Left lung (tissue), 14 donors: Measurements from ENCODE around the gene LENG1. TPM values are rescaled to one million over a fixed set of nuclear protein-coding genes. Genes with fewer than 3 reads are reported as not detected.
"Not testable (repeated sequence)": the region's sequence is repeated elsewhere in the genome, so short reads cannot be mapped to it uniquely, and the experiment has no call there.

ENCODE experiments used
- ATAC-seq: fragments of 200-7000 bp; cut with Tn5 transposase; one replicate; pipeline ENCODE4 v1.9.1; 2020; ENCODE audit warnings: moderate library complexity
- DNase-seq, 4 donors: peaks; one replicate each; pipeline ENCODE4 v3.0.0-alpha.2; 2013 to 2020
- H3K27ac ChIP-seq, 2 donors: fragments of 200-600 bp; sonication (generic) in 1 of 2; one replicate each; pipeline versions ENCODE4 v1.5.0 to v1.8.0; 2020 to 2021
- H3K27me3 ChIP-seq, 2 donors: fragments of 200-600 bp; sonication (generic) in 1 of 2; one replicate each; pipeline versions ENCODE4 v1.5.0 to v1.8.0; 2020 to 2021
- H3K36me3 ChIP-seq, 2 donors: fragments of 200-600 bp; sonication (generic) in 1 of 2; one replicate each; pipeline versions ENCODE4 v1.5.0 to v1.8.0; 2020 to 2021
- H3K4me1 ChIP-seq, 2 donors: fragments of 200-600 bp; one replicate each; pipeline ENCODE4 v1.8.0; 2021
- H3K4me3 ChIP-seq, 2 donors: fragments of 200-600 bp; sonication (generic) in 1 of 2; one replicate each; pipeline versions ENCODE4 v1.5.0 to v1.8.0; 2020 to 2021; ENCODE audit warnings: mild to moderate bottlenecking in 1 of 2
- H3K9me3 ChIP-seq, 2 donors: fragments of 200-600 bp; sonication (generic) in 1 of 2; one replicate each; pipeline versions ENCODE4 v1.5.0 to v1.8.0; 2020 to 2021
- CTCF ChIP-seq, 2 donors: fragments of 200-600 bp; sonication (generic) in 1 of 2; IDR thresholded peaks; one replicate each; pipeline versions ENCODE4 v1.5.0 to v1.8.0; 2021; ENCODE audit warnings: antibody characterized with exemption in 2 of 2
- intact Hi-C, 2 donors: fragments of 100-400 bp; cut with DNase I; formaldehyde crosslinking; loops; one replicate each; pipeline versions ENCODE4 v1.11.2 to v1.14.2; 2022
- long read RNA-seq, 12 donors: library from polyadenylated mRNA in 2 of 12; unstranded in 2 of 12; transcript quantifications; one replicate each; pipeline ENCODE4 v2.0.0 and lab custom pipeline, GENCODE V29; 2019 to 2026
- polyA plus RNA-seq, 6 donors: library from polyadenylated mRNA; unstranded; fragments of 120-200 nt; gene quantifications; one replicate each; pipeline ENCODE4 v1.2.1, GENCODE V29; 2013; ENCODE audit not compliant: insufficient read length in 6 of 6
- total RNA-seq, 2 donors: library from RNA; stranded (reverse); fragmentation: NEBNext Ultra II Directional; extraction: Animal tissue kit (Norgen Biotek cat#: 25700); gene quantifications; one replicate each; pipeline ENCODE4 v1.2.1, GENCODE V29; 2021
- donor health status: DM: no; HTN: yes; CAD: no.
- donor health status: DM: no; HTN: no; CAD: no.

The LENG1 gene
- total RNA-seq (1 to 10 TPM; 5.4 to 6.5 TPM), polyA plus RNA-seq (10 to 100 TPM in 1 of 6 donors, 1 to 10 TPM in 5; 6.6 to 10.9 (median 8.2) TPM)
- long read RNA-seq, donor 1, transcript LENG1-201 (4 exons, 1,542 nt) = major isoform, 11 of 11 reads
- long read RNA-seq, donor 1, partial matches to known transcripts = 0 of 11 reads
- long read RNA-seq, donor 1, other reads (novel, unspliced or antisense) = 0 of 11 reads
- long read RNA-seq, donor 2, transcript LENG1-201 (4 exons, 1,542 nt) = major isoform, 7 of 7 reads
- long read RNA-seq, donor 2, partial matches to known transcripts = 0 of 7 reads
- long read RNA-seq, donor 2, other reads (novel, unspliced or antisense) = 0 of 7 reads
- long read RNA-seq, donor 3, transcript LENG1-201 (4 exons, 1,542 nt) = major isoform, 9 of 9 reads
- long read RNA-seq, donor 3, partial matches to known transcripts = 0 of 9 reads
- long read RNA-seq, donor 3, other reads (novel, unspliced or antisense) = 0 of 9 reads
- long read RNA-seq, donor 4, transcript LENG1-201 (4 exons, 1,542 nt) = major isoform, 12 of 15 reads
- long read RNA-seq, donor 4, partial matches to known transcripts = 3 of 15 reads
- long read RNA-seq, donor 4, other reads (novel, unspliced or antisense) = 0 of 15 reads
- long read RNA-seq, donor 5, transcript LENG1-201 (4 exons, 1,542 nt) = major isoform, 5 of 5 reads
- long read RNA-seq, donor 5, partial matches to known transcripts = 0 of 5 reads
- long read RNA-seq, donor 5, other reads (novel, unspliced or antisense) = 0 of 5 reads
- long read RNA-seq, donor 6, transcript LENG1-201 (4 exons, 1,542 nt) = major isoform, 7 of 7 reads
- long read RNA-seq, donor 6, partial matches to known transcripts = 0 of 7 reads
- long read RNA-seq, donor 6, other reads (novel, unspliced or antisense) = 0 of 7 reads
- long read RNA-seq, donor 7, partial matches to known transcripts = 0 of 1 reads
- long read RNA-seq, donor 7, other reads (novel, unspliced or antisense) = 0 of 1 reads
- long read RNA-seq, donor 8, partial matches to known transcripts = 0 of 2 reads
- long read RNA-seq, donor 8, other reads (novel, unspliced or antisense) = 0 of 2 reads
- long read RNA-seq, donor 9 = 0 reads
- long read RNA-seq, donor 10, transcript LENG1-201 (4 exons, 1,542 nt) = major isoform, 22 of 24 reads
- long read RNA-seq, donor 10, partial matches to known transcripts = 2 of 24 reads
- long read RNA-seq, donor 10, other reads (novel, unspliced or antisense) = 0 of 24 reads
- long read RNA-seq, donor 11 = 0 reads
- long read RNA-seq, donor 12, transcript LENG1-201 (4 exons, 1,542 nt) = major isoform, 5 of 5 reads
- long read RNA-seq, donor 12, partial matches to known transcripts = 0 of 5 reads
- long read RNA-seq, donor 12, other reads (novel, unspliced or antisense) = 0 of 5 reads

DNA sequence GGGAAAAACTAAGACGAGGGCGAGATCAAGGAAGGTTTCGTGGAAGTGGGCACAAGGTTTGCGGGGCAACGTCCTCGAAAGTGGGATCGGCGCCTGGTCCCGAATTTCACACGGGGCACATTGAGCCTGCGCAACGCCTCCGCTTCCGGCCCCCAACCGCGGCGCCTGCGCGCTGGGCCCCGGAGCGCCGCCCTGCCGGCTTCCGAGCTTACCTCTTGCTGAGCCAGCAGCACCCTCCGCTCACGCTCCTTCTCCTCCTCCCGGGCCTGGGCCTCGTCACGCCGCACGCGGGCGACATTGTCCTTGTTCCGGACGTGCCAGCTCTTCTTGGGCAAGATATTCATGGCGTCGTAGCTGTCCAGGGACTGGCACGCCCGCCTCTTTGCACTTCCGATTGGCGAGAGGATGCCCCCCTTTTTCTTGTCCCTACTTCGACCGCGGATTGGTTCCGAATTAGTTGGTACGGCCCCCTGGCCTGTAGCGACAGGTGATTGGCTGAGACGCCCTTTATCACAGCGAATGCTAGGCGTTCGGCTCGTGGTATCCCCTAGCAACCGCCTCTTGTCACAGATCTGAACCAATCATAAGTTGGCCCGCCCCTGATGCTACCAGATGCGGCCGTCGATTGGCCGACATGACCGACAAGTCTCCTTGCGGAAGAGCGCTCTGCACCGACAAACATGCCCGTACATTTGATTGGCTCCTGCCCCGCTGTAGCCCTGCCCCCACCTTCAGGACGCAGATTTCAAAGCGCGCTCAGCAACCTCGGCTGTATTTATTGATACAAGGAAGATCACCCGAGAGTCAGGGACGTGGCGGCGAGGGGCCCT, at the start of gene LENG1:
LENG1 (minus strand) TSS at position 370 of the 830 bp plus-strand sequence; CDS start at position 344, 26 bp downstream.
- intact Hi-C loops = no loop called here
- H3K4me3 ChIP-seq = peak within 1 kb of the TSS; percentile 61 to 70
- H3K27ac ChIP-seq = peak within 1 kb of the TSS; percentile 93 to 94
- H3K27me3 ChIP-seq = peaks cover 0 to 5% of the 10 kb centered on the region in 2 donors
- peak; percentile 86 for ATAC-seq
- peak; percentile 95 to 100 (median 100) for DNase-seq
- H3K36me3 ChIP-seq = peaks cover 0 to 37% of the 10 kb centered on the region in 2 donors
- no peaks in the 10 kb centered on the region for H3K9me3 ChIP-seq
- peak; percentile 13 to 22 for TF ChIP-seq CTCF (IDR thresholded peaks at IDR 0.05)
- H3K4me1 ChIP-seq = peaks cover 31 to 65% of the 10 kb centered on the region in 2 donors

DNA sequence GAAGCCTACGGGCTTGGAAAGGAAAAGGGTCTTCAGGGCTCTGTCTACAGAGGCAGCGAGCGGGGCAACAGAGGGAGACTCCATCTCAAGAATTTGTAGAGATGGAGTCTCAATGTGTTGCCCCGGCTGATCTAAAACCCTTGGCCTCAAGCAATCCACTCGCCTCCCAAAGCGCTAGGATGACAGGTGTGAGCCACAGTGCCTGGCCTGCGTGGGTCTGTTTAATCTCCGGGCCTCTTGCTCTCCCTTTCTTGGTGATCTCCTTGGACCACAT, 49.2 kb upstream of the LENG1 start:
- Histone ChIP-seq H3K27me3 (no peaks in the 10 kb centered on the region), H3K36me3 (peaks cover 3 to 51% of the 10 kb centered on the region in 2 donors), H3K9me3 (no peaks in the 10 kb centered on the region), H3K4me3 (peak overlapping the region in 1 of 2 donors; percentile 1), H3K27ac (peak overlapping the region; percentile 90 to 97), H3K4me1 (peaks cover 71 to 94% of the 10 kb centered on the region in 2 donors)
- no peak for TF ChIP-seq CTCF (IDR thresholded peaks at IDR 0.05)
- ATAC-seq (no peak), DNase-seq (no peak)
- intact Hi-C loops = no loop called here

GRCh38 chr19:54207983-54208783, 48.7 kb upstream of the LENG1 start:
- Histone ChIP-seq H3K27me3 (no peaks in the 10 kb centered on the region), H3K36me3 (peaks cover 3 to 56% of the 10 kb centered on the region in 2 donors), H3K9me3 (no peaks in the 10 kb centered on the region), H3K27ac (peak overlapping the region; percentile 90 to 97), H3K4me1 (peaks cover 76 to 97% of the 10 kb centered on the region in 2 donors), H3K4me3 (peak overlapping the region in 1 of 2 donors; percentile 90)
- no peak for TF ChIP-seq CTCF (IDR thresholded peaks at IDR 0.05)
- DNase-seq (peak; percentile 61 to 92 (median 85)), ATAC-seq (peak; percentile 58)
- intact Hi-C loops = no loop called here

GRCh38 chr19:54207676-54207982, 48.1 kb upstream of the LENG1 start:
- Histone ChIP-seq H3K4me3 (peak overlapping the region in 1 of 2 donors; percentile 90), H3K9me3 (no peaks in the 10 kb centered on the region), H3K4me1 (peaks cover 82 to 98% of the 10 kb centered on the region in 2 donors), H3K36me3 (peaks cover 3 to 62% of the 10 kb centered on the region in 2 donors), H3K27ac (peak overlapping the region; percentile 90 to 97), H3K27me3 (no peaks in the 10 kb centered on the region)
- ATAC-seq (no peak), DNase-seq (peak in 1 of 4 donors; percentile 85)
- TF ChIP-seq CTCF (IDR thresholded peaks at IDR 0.05) = no peak
- intact Hi-C loops = no loop called here

DNA sequence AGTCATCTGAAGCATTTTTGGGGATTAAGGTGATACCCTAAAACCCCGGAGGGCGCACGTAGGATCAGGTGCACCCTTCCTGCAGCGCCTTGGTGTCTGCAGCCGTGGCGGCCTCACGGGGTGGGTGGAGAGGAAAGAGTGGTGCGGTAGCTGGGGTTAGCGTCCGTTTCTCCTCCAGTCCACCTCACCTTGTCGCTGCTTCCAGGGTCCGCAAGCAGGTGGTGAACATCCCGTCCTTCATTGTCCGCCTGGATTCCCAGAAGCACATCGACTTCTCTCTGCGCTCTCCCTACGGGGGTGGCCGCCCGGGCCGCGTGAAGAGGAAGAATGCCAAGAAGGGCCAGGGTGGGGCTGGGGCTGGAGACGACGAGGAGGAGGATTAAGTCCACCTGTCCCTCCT, 47.7 kb upstream of the LENG1 start:
- Histone ChIP-seq H3K4me1 (peaks cover 86 to 98% of the 10 kb centered on the region in 2 donors), H3K36me3 (peaks cover 3 to 66% of the 10 kb centered on the region in 2 donors), H3K4me3 (peak overlapping the region in 1 of 2 donors; percentile 90), H3K27ac (peak overlapping the region; percentile 90 to 97)
- ATAC-seq, intact Hi-C loops, H3K27me3 ChIP-seq, H3K9me3 ChIP-seq: not testable (repeated sequence)
- peak in 1 of 4 donors; percentile 90 for DNase-seq
